Prostate gland (tissue), 2 donors: Measurements from ENCODE around the gene STUM.

Experiments used
- POLR2AphosphoS5 ChIP-seq: sonication (generic); formaldehyde crosslinking; IDR thresholded peaks from one replicate; pipeline ENCODE4 v1.6.1; 2017; ENCODE audit warnings: antibody characterized with exemption
- TF ChIP-seq, protein P1 (sequence below), 4 experiments: fragments of 200-600 bp in 2 of 4; fragments of 450-650 bp in 2 of 4; sonication (generic) in 2 of 4; IDR thresholded peaks; 1 replicate in 3 of 4; 2 replicates in 1 of 4; pipeline ENCODE4 v1.5.1; 2016 to 2019; ENCODE audit warnings: antibody characterized with exemption in 4 of 4, mild to moderate bottlenecking in 2 of 4, moderate library complexity in 2 of 4

- TF ChIP-seq, protein P1, sequence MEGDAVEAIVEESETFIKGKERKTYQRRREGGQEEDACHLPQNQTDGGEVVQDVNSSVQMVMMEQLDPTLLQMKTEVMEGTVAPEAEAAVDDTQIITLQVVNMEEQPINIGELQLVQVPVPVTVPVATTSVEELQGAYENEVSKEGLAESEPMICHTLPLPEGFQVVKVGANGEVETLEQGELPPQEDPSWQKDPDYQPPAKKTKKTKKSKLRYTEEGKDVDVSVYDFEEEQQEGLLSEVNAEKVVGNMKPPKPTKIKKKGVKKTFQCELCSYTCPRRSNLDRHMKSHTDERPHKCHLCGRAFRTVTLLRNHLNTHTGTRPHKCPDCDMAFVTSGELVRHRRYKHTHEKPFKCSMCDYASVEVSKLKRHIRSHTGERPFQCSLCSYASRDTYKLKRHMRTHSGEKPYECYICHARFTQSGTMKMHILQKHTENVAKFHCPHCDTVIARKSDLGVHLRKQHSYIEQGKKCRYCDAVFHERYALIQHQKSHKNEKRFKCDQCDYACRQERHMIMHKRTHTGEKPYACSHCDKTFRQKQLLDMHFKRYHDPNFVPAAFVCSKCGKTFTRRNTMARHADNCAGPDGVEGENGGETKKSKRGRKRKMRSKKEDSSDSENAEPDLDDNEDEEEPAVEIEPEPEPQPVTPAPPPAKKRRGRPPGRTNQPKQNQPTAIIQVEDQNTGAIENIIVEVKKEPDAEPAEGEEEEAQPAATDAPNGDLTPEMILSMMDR (IDR thresholded peaks at IDR 0.05): no peak
- no peak for TF ChIP-seq POLR2AphosphoS5
These were observed 8.9 kb downstream of the STUM start for GRCh38 chr1:226557424-226557823.
